ENCODE results near the gene DHX35. TPM values are rescaled to one million over a fixed set of nuclear protein-coding genes. Genes with fewer than 3 reads are reported as not detected.

Gene DHX35
- total RNA-seq, 6 experiments from 2014 or later, result 3.2 to 7.5 (median 4.8) TPM

DNA sequence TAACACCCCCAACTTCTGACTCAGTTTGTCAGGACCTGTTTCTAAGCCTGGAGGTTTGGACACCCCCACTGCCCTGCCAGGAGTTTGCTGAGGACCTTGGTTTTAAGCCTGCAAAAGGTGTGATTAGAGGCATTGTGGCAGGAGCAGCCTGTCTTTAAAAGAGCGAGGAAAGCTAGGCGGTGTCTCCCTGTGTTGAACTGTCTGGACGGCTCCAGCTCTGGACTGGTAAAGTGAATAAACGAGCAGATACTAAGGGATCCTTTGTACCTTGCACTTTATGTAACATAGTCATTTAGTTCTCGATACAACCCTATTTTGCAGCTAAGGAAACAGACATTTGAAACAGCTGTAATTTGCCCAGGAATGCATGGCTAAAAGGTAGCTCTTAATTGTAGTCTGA is 21.5 kb upstream of the DHX35 start:
- TF ChIP-seq, protein P1, sequence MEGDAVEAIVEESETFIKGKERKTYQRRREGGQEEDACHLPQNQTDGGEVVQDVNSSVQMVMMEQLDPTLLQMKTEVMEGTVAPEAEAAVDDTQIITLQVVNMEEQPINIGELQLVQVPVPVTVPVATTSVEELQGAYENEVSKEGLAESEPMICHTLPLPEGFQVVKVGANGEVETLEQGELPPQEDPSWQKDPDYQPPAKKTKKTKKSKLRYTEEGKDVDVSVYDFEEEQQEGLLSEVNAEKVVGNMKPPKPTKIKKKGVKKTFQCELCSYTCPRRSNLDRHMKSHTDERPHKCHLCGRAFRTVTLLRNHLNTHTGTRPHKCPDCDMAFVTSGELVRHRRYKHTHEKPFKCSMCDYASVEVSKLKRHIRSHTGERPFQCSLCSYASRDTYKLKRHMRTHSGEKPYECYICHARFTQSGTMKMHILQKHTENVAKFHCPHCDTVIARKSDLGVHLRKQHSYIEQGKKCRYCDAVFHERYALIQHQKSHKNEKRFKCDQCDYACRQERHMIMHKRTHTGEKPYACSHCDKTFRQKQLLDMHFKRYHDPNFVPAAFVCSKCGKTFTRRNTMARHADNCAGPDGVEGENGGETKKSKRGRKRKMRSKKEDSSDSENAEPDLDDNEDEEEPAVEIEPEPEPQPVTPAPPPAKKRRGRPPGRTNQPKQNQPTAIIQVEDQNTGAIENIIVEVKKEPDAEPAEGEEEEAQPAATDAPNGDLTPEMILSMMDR (IDR thresholded peaks at IDR 0.05), result no peak
- ATAC-seq, result no peak
- intact Hi-C loops (cut with DNase I), result no loop called here

DNA sequence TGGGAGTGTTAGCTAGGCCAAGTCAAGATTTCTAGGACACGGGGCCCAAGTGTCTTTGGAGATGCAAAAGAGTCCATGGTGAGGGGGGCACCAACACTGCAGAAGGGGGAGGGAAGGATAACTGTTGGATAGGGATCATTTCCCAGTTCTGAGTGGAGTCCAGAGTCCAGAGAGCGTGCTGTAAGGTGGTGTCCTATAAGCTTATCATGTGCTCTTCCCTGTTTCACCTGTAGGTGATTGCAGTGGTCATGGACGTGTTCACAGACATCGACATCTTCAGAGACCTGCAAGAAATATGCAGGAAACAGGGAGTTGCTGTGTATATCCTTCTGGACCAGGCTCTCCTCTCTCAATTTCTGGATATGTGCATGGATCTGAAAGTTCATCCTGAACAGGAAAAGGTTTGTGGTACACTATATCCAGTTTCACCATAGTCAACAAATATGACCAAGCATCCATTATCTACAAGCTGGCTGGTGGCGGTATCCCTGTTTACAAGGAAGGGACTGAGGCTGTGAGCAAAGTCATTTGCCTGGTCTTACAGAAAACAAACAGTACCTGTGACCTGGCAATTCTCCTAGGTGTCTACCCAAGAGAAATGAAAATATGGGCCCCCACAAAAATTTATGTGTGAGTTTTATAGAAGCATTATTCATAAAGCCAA is 20.3 kb upstream of the DHX35 start:
- TF ChIP-seq POLR2A (IDR thresholded peaks at IDR 0.05), result no peak
- TF ChIP-seq, protein P1 (IDR thresholded peaks at IDR 0.05), result no peak
- Histone ChIP-seq H3K36me3 (no peaks in the 10 kb centered on the region), H3K27me3 (no peaks in the 10 kb centered on the region), H3K9me3 (no peaks in the 10 kb centered on the region), H3K27ac (no peak overlapping the region), H3K4me1 (no peaks in the 10 kb centered on the region), H3K4me3 (no peak overlapping the region)
- DNase-seq (no peak), ATAC-seq (peak in 1 of 4 donors; percentile 20)
- intact Hi-C loops (cut with DNase I), result no loop called here
- 96% methylated on average over 4 of the region's 5 CpGs for WGBS (ENCODE audit: insufficient coverage, low coverage, low lambda C conversion rate, missing lambda C conversion rate)

More for the DNA sequence above, 21.5 kb upstream of the DHX35 start:
- Histone ChIP-seq H3K4me1 (no peaks in the 10 kb centered on the region), H3K27me3 (no peaks in the 10 kb centered on the region), H3K36me3 (no peaks in the 10 kb centered on the region), H3K9me3 (no peaks in the 10 kb centered on the region), H3K4me3 (no peak overlapping the region), H3K27ac (no peak overlapping the region)
- no peak for DNase-seq
- 79% methylated on average over 4 of the region's 5 CpGs for WGBS (ENCODE audit: insufficient coverage, low coverage, low lambda C conversion rate, missing lambda C conversion rate)

DNA sequence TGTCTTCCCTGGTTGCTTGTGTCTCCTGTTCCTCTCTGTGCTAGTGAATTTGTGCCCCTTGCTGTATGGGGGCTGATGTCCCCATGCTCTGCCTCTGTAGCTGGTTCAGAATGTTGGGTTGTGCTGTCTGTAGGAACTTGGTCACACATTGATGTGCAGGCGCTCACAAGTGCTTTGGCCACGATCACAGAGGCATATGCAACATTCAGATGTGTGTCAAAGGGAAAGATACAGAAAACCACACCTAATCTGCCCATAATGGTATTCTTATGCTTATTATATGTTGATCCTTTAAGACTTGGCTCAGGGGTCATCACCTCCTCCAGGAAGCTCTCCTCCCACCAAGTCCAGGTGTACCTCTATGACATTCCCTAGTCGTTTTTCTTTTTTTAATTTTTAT is 17.1 kb upstream of the DHX35 start:
- Histone ChIP-seq H3K9me3 (no peaks in the 10 kb centered on the region), H3K27me3 (no peaks in the 10 kb centered on the region), H3K27ac (no peak overlapping the region), H3K4me1 (no peaks in the 10 kb centered on the region), H3K4me3 (no peak overlapping the region), H3K36me3 (no peaks in the 10 kb centered on the region)
- WGBS (ENCODE audit: insufficient coverage, low coverage, low lambda C conversion rate, missing lambda C conversion rate), result 81% methylated on average over 3 of the region's 3 CpGs
- no peak for DNase-seq
- ATAC-seq, result no peak
- intact Hi-C loops (cut with DNase I), result no loop called here
- TF ChIP-seq POLR2A (IDR thresholded peaks at IDR 0.05), result no peak
- TF ChIP-seq, protein P1 (IDR thresholded peaks at IDR 0.05), result no peak

DNA sequence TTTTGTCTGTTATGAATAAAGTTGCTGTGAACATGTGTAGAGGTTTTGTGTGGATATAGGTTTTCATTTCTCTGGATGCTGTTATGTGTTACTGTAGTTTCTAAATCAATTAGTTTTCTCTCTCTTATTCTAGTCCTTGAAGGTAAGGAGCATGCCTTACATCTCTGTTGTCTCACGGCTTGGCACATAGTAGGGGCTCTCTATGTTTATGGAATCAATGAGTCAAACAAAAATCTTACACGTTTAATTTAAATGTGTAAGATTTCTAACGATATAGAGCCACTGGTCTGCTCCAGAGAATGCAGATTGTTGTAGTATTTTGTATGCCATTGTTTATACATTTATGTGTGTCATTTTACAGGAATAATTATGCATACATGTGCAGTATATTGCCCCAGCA is 15.3 kb upstream of the DHX35 start:
- Histone ChIP-seq H3K4me1 (no peaks in the 10 kb centered on the region), H3K4me3 (no peak overlapping the region), H3K27me3 (no peaks in the 10 kb centered on the region), H3K9me3 (no peaks in the 10 kb centered on the region), H3K27ac (no peak overlapping the region), H3K36me3 (no peaks in the 10 kb centered on the region)
- intact Hi-C loops (cut with DNase I), result no loop called here
- WGBS (ENCODE audit: insufficient coverage, low coverage, low lambda C conversion rate, missing lambda C conversion rate), result 96% methylated on average over 3 of the region's 3 CpGs
- TF ChIP-seq POLR2A (IDR thresholded peaks at IDR 0.05), result no peak
- TF ChIP-seq, protein P1 (IDR thresholded peaks at IDR 0.05), result no peak
- DNase-seq, result no peak
- ATAC-seq, result no peak
